Gastrocnemius medialis (tissue), 4 donors: ENCODE results near the gene OR52N4. TPM values are rescaled to one million over a fixed set of nuclear protein-coding genes. Genes with fewer than 3 reads are reported as not detected.

Source experiments
- total RNA-seq, 4 donors: library from RNA; depleted of rRNA; stranded (reverse); fragments of >200 nt; gene quantifications; one replicate each; pipeline versions ENCODE4 v1.1.0 to v1.2.3, GENCODE V29; 2016

The OR52N4 gene
- total RNA-seq, 4 donors from 2014 or later, result not detected

Other genes starting within 250 kb of the OR52N4 start
- not detected for gene UBQLN3, start 244.3 kb upstream of the OR52N4 start, total RNA-seq
- gene UBQLNL, start 237.5 kb upstream of the OR52N4 start, total RNA-seq, result under 1 TPM in 1 of 4 donors, not detected in 3; 0.25 TPM
- gene OR52H1, start 205.7 kb upstream of the OR52N4 start, total RNA-seq, result not detected
- not detected for gene OR52B6, start 173.4 kb upstream of the OR52N4 start, total RNA-seq
- under 1 TPM; 0.15 to 0.35 (median 0.28) TPM for gene TRIM6, start 157.6 kb upstream of the OR52N4 start, total RNA-seq
- 1 to 10 TPM in 3 of 4 donors, under 1 TPM in 1; 0.32 to 1.6 (median 1.2) TPM for gene TRIM34, start 129.2 kb upstream of the OR52N4 start, total RNA-seq
- 1 to 10 TPM; 2.3 to 3.9 (median 2.6) TPM for gene TRIM5, start 69.2 kb upstream of the OR52N4 start, total RNA-seq
- gene TRIM22, start 64.5 kb upstream of the OR52N4 start, total RNA-seq, result 10 to 100 TPM in 2 of 4 donors, 1 to 10 TPM in 2; 5.3 to 15.8 (median 8.8) TPM
- not detected for gene OR56B1, start 17.8 kb upstream of the OR52N4 start, total RNA-seq
- not detected for gene OR52N5, start 29.1 kb downstream of the OR52N4 start, total RNA-seq
- gene OR52N1, start 37.0 kb downstream of the OR52N4 start, total RNA-seq, result not detected
- not detected for gene OR52N2, start 54.7 kb downstream of the OR52N4 start, total RNA-seq
- gene OR52E6, start 87.7 kb downstream of the OR52N4 start, total RNA-seq, result not detected
- not detected for gene OR52E8, start 103.4 kb downstream of the OR52N4 start, total RNA-seq
- not detected for gene OR52E4, start 126.4 kb downstream of the OR52N4 start, total RNA-seq
- not detected for gene OR52E5, start 139.0 kb downstream of the OR52N4 start, total RNA-seq
- gene OR56A3, start 188.0 kb downstream of the OR52N4 start, total RNA-seq, result not detected
- gene OR56A5, start 214.3 kb downstream of the OR52N4 start, total RNA-seq, result not detected
- gene OR52L1, start 232.7 kb downstream of the OR52N4 start, total RNA-seq, result not detected